Measurements from ENCODE around the gene C17orf75.
"Not testable (repeated sequence)": the region's sequence is repeated elsewhere in the genome, so short reads cannot be mapped to it uniquely, and the experiment has no call there.

Gene C17orf75

DNA sequence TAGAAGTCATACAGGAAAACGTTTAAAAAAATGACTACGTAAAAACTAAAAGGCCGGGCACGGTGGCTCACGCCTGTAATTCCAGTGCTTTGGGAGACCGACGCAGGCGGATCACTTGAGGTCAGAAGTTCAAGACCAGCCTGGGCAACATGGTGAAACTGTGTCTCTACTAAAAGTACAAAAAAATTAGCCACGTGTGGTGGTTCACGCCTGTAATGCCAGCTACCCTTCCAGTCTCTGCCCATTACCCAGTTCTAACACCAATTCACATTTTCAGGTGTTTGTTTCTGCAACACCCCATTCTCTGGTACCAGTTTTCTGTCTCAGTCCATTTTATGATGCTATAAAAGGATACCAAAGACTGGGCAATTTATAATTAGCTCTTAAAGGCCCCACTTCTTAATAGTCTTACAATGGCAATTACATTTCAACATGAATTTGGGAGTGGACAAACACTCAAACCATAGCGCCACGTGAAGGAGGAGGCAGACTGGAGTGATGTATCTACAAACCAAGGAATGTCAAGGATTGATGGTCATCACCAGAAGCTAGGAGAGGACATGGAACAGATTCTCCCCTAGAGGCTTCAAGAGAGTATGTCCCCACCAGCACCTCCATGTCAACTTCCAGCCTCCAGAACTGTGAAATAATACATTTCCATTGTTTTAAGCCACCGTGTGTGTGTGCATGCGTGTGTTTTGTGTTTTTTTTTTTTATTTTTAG lies 791 bp upstream of the C17orf75 start:
- no peak for DNase-seq

DNA sequence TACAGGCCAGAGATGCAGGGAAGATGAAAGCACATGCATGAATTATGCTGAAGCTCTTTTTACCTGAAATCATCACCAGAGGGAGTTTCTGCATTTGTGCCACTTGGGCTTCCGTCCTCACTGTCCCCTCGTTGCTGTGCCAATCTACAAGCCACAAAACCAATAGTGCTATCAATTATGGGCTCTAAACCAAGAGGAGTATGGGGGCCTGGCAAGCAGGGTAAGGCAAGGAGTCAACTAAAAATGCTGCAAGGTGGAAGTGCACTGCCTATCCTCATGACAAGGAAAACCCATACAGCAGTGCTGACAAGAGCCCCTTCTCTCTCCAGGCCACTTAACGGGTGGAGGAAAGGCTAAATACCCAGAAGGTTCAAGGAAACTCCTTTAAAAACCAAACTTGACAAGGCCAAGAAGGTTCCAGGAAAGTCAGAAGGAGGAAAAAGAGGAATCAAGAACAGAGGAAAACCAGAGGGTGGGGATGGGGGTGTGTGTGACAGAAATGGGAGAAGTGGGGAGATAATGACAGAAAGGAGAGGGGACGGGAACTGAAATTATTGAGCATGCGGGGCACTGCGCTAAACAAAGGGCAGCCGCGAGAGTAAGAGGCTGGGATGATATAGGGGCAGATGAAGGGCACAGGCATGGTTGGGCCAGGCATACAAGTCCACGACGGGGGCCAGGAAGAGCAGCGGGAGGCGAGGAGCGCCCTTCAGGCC lies 674 bp downstream of the C17orf75 start:
- peak; percentile 75 for DNase-seq

DNA sequence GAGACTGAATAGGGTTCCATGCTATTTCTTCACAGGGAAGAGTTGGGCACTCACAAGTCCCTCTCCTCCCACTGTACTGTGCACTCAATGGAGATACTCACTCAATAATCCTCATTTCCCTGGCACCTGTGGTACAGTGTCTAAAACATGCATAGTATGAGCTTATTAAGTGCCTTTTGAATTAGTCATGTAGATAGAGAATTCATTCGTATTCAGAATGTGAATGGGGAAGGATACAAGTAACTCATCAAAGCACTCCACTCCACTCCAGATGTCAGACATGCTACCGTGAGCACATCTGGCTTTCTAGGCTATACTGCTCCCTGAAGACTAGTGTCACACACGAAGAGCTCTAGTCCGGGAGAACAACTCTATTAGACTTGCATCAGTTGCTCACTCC lies 6.3 kb downstream of the C17orf75 start:
- no peak for DNase-seq

DNA sequence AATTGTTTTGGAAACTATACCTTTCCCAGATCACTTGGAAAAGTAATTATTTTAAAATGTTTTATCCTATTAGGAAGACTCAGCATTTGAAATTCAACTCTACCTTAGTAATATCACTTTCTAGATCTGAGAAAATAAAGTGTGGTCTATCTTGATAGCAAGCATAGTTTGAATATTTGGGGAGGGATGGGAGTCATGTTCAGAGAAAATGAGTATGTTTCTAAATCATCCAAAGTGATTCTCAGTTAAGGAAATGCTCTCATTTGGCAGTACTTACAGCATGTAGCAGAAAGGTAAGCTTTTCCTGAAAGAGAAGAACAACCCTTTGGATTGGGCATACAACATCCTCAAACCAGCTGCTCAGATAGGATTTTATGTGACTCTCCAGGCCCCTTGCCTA lies 6.9 kb downstream of the C17orf75 start:
- no peak for DNase-seq

DNA sequence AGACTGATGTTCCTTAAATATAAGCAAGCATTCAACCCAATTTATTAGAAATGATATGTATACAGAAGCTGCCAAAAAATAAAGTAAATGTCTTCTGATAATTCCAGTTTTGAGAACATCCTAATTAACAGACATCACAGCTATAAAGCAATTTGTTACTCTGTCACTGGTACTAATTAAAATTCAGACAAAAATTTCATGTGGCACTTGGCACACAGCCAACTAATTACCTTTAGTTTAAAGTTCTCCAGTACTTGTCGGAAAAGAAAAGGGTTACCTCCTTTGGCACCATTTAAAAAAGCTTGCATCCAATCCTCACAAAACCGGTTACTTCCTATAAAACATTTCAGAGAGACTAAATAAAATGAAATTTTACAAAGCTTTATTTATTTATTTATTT lies 8.8 kb downstream of the C17orf75 start:
- DNase-seq, result no peak

DNA sequence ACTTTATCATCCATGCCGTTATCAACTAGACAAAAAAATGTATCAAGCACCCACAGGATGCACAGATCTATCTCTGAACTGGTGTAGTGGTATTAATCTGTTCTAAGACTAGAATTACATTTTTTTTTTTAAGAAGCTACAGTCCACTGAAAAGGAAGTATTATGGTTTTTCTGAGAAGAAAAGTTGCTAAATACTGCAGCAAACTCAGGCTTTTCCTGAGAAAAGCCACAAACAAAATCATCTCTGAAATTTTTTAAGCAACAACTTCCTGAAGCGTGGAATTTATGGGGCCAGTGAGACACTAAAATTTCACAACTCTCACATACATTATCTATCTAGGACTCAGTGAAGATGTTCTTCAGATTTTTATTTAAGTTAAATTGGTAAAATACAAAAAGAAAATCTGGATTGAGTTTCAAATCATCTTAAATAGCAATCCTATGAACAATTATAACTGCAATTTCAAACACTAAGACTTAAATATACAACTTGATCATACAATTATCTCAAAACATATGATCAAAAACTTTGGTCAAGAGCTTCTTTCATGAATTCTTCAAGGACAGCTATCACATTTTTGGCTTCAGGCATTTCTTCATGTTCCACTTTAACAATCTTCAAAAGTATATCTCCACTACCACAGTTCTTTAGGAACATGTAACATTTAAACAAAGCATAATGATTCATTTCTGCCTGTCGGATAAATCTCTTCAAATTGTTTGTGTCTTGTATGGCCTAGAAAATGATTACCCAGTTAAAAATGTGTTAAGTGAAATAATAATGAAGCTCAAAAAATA lies 10.5 kb downstream of the C17orf75 start:
- peak; percentile 77 for DNase-seq

DNA sequence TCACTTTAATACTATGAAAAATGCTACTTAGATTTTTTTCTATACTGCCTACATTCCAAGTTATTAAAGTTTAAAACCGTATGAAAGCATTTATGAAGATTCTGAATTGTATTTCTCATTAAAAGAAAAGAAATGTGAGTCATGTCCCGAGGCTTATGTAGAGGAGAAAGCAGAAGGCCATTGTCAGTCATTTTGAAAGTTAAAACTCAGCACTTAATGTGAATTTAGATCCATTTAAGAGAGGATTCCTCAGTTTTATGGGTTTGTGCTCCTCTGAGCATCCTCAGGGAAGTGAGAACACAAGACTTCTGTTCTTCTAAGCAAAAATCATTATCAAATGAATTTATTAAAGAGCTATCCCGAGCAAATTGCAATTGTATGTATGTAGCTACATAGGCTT lies 11.8 kb downstream of the C17orf75 start:
- peak; percentile 56 for DNase-seq

- DNase-seq, result no peak
Observed at GRCh38 chr17:32327911-32328310, 14.1 kb downstream of the C17orf75 start.

GRCh38 chr17:32323811-32324491 lies 18.0 kb downstream of the C17orf75 start:
- DNase-seq, result peak; percentile 70

- DNase-seq, result no peak
Observed at GRCh38 chr17:32323046-32323445, 18.9 kb downstream of the C17orf75 start.

GRCh38 chr17:32320847-32321246 lies 21.1 kb downstream of the C17orf75 start:
- no peak for DNase-seq

DNA sequence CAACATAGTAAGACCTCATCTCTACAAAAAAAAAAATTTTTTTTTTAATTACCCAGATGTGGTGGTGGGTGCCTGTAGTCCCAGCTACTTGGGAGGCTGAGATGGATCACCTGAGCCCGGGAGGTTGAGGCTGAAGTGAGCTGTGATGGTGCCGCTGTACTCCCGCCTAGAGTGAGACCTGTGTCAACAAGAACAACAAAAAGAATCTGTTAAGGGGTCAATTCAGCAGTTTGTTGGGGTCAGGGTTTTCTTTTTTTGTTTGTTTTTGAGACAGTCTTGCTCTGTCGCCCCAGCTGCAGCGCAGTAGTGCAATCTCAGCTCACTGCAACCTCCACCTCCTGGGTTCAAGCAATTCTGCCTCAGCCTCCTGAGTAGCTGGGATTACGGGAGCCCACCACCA lies 21.9 kb downstream of the C17orf75 start:
- not testable (repeated sequence) for DNase-seq

GRCh38 chr17:32319548-32319905 lies 22.4 kb downstream of the C17orf75 start:
- peak; percentile 86 for DNase-seq

DNA sequence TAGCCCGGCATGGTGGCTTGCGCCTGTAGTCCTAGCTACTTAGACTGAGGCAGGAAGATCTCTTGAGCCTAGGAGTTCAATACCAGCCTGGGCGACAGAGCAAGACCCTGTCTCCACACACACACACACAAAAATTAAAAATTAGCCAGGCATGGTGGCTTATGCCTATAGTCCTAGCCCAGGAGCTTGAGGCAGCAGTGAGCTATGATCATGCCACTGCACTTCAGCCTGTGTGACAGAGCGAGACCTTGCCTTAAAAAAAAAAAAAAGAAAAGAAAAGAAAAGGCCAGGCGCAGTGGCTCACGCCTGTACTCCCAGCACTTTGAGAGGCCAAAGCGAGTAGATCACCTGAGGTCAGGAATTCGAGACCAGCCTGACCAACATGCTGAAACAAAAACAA lies 23.9 kb downstream of the C17orf75 start:
- no peak for DNase-seq

GRCh38 chr17:32317353-32317752 lies 24.6 kb downstream of the C17orf75 start:
- no peak for DNase-seq

GRCh38 chr17:32316653-32317052 lies 25.3 kb downstream of the C17orf75 start:
- not testable (repeated sequence) for DNase-seq

DNA sequence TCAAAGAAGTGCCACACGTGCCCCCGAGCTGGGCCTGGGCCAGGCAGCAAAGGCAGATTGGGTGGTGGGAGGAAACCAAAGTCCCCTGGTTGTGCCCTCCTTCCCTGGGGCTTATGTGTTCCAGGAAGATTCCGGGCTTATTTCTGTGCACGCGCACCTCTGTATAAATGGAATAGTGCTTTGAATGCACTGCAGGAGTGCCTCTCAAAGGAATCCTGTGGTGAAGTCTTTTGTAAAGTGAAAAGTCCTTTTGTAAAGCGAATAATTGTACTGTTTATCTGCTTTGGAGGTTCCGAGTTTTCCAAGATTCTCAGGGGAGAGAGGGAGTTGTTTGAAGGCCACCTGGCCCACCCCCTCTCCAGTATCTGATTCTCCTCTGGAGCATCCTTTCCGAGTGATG lies 26.8 kb downstream of the C17orf75 start:
- DNase-seq, result no peak

DNA sequence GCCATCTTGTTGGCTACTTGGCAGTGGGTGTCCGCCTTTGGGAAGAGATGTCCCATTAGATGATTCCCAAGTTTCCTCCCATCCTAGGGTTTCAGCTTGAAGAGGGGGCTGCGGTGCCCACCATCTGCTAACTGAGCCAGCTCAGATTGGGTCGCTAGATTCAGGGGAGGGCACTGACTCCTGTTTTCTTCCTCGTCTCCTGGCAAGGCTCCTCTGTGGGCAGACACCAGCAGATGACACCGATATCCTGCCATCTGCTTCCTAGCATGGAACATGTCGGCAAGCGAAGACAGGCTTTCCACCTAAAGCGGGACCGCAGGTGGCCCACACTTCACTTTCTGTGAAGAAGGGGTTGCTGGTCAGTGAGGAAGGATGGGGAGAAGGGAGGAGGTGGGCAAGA lies 27.3 kb downstream of the C17orf75 start:
- no peak for DNase-seq

DNA sequence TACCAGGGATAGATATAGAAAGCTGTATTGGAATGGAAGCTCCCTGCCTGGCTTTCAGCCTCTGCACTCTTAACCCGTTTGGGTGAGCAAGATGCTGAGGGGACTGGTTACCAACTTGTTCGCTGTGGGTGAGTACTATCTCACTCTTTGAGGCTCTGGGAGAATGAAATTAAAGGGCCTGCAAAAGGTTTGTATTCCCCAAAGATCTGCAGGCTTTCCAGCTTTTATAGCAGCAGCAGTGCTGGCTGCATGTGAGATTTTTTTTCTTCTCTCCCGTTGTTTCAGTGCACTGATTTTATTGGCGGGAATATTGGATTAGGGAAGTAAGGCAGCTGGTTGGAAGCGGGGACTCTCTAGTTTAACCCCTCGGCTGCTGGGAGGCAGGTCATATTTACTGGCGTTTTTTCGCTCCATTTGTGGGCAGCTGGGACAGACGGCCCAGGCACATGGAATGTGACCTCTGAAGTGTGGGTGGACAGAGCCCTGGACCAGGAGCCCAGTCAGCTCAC lies 30.9 kb downstream of the C17orf75 start:
- no peak for DNase-seq

DNA sequence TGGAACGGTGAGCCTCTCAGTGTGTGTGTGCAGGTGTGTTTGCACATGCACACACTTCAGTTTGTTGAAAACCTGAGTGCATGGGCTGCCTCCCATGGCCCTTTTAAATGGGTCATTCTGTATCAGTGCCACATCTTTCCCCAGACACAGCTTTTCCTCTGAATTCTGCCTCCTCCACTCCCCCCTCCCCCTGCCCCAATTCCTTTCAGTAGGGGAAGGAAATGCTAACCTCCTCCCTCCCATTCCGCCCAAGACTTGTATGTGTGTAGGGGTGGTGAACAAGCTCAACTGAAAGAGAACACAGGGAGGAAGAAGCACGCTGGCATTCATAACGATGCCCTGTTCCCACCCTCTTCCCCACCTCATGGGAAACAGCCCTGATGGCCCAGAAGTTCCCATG lies 34.3 kb downstream of the C17orf75 start:
- DNase-seq, result no peak

DNA sequence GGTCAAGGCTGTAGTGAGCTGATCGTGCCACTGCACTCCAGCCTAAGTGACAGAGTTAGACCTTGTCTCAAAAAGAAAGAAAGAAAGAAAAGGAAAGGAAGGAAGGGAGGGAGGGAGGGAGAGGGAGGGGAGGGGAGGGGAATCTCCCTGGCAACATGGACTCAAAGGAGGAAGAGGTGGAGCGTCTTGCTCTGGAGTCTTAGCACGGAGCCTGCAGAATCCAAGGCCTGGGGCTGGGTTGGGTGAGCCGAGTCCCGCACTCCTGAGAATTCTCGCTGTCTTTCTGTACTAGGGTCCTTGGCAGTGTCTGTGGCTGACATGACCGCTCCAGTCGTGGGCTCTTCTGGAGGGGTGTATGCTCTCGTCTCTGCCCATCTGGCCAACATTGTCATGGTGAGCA lies 36.9 kb downstream of the C17orf75 start:
- DNase-seq, result no peak

- DNase-seq, result no peak
Observed at GRCh38 chr17:32303781-32304288, 38.1 kb downstream of the C17orf75 start.
